GM23248 (cell line): ENCODE data around the gene ZSWIM5.

ENCODE experiments used
- EZH2 ChIP-seq: fragments of 200-600 bp; sonication (generic); IDR thresholded peaks from 2 replicates; pipeline ENCODE4 v1.6.1; 2018; ENCODE audit warnings: antibody characterized with exemption, mild to moderate bottlenecking; ENCODE audit not compliant: insufficient read depth, poor library complexity, severe bottlenecking
- EZH2phosphoT487 ChIP-seq: fragments of 200-600 bp; sonication (generic); IDR thresholded peaks from 2 replicates; pipeline ENCODE4 v1.6.1; 2018; ENCODE audit warnings: antibody characterized with exemption, moderate library complexity, mild to moderate bottlenecking, low read depth; ENCODE audit not compliant: insufficient read depth

DNA sequence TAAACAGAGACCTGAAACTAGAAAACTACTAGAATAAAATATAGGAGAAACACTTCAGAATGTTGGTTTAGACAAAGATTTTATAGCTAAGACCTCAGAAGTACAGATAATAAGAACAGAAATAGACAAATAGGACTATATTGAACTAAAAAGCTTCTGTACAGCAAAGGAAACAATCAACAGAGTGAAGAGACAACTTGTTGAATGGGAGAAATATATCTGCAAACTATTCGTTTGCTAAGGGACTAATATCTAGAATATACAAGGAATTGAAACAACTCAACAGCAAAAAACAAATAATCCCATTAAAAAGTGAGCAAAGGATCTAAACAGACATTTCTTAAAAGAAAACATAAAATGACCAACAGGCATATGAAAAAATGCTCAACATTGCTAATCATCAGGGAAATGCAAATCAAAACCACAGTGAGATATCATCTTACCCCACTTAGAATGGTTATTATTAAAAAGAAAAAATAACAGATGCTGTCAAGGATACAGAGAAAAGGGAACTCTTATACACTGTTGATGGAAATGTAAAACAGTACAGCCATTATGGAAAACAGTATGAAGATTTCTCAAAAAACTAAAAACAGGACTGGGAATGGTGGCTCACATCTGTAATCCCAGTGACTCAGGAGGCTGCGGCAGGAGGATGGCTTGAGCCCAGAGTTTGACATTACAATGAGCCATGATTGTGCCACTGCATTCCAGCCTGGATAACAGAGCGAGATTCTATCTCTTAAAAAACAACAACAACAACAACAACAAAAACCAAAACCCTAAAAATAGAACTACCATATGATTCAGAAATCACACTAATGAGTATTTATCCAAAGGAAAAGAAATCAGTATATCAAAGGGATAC is 37.3 kb upstream of the ZSWIM5 start:
- TF ChIP-seq EZH2 (no peak), EZH2phosphoT487 (no peak)
